ENCODE data around the gene LRRFIP1. TPM values are rescaled to one million over a fixed set of nuclear protein-coding genes. Genes with fewer than 3 reads are reported as not detected.

Gene LRRFIP1
- total and polyA plus RNA-seq, 2 donors (not counting 1 experiment from before 2014, with no cell fraction given), result 42.0 to 139 TPM

GRCh38 chr2:237644381-237644703, 17.0 kb downstream of the LRRFIP1 start:
- Mint-ChIP-seq H3K4me1 (no peaks in the 10 kb centered on the region), H3K27ac (no peak overlapping the region), H3K9me3 (ENCODE audit: insufficient read depth) (no peaks in the 10 kb centered on the region), H3K4me3 (no peak overlapping the region), H3K27me3 (peaks cover 16% of the 10 kb centered on the region)
- no peaks in the 10 kb centered on the region for H3K4me1 ChIP-seq (ENCODE audit: control insufficient read depth in 2 of 2, insufficient read depth in 2 of 2, low read length in 2 of 2)
- H3K4me2 ChIP-seq (replicated peaks; ENCODE audit: low read depth, low read length, poor library complexity, severe bottlenecking), result no peak overlapping the region
- ChIA-PET CTCF (no interaction called here), POLR2A (no interaction called here)
- intact Hi-C loops (cut with micrococcal nuclease), result no loop called here
- no peak for TF ChIP-seq CTCF (IDR thresholded peaks at IDR 0.05)
- TF ChIP-seq EZH2 (IDR thresholded peaks at IDR 0.05; ENCODE audit: borderline replicate concordance, insufficient read depth, low read depth, low read length, poor library complexity, severe bottlenecking), result no peak
- 90% methylated on average over 2 of the region's 5 CpGs for WGBS (ENCODE audit: insufficient coverage)
- H4K20me1 ChIP-seq (ENCODE audit: control insufficient read depth, insufficient read depth, low read length, poor library complexity, severe bottlenecking), result no peaks in the 10 kb centered on the region
- DNase-seq (no peak), ATAC-seq (ENCODE audit: low read depth) (no peak)
- H3K27me3 ChIP-seq (replicated peaks in 1 of 4; ENCODE audit: control extremely low read depth in 1 of 4, control insufficient read depth in 3 of 4, insufficient read depth in 4 of 4, low read length in 3 of 4), result no peaks in the 10 kb centered on the region
- no peak overlapping the region for H3K4me3 ChIP-seq (ENCODE audit: control extremely low read depth in 1 of 5, extremely low read depth in 1 of 5, insufficient read depth in 1 of 5, low read depth in 2 of 5, low read length in 4 of 5)
- H3K9me3 ChIP-seq (ENCODE audit: control extremely low read depth in 1 of 3, control insufficient read depth in 2 of 3, insufficient read depth in 1 of 3, low read length in 2 of 3), result peaks cover 0 to 4% (median 0%) of the 10 kb centered on the region in 3 donors
- no peak overlapping the region for H2AFZ ChIP-seq (ENCODE audit: insufficient read depth, low read depth, low read length, poor library complexity, severe bottlenecking)
- no peaks in the 10 kb centered on the region for H3K36me3 ChIP-seq (replicated peaks in 1 of 2; ENCODE audit: control extremely low read depth in 1 of 2, control insufficient read depth in 1 of 2, extremely low read depth in 1 of 2, insufficient read depth in 2 of 2, low read length in 1 of 2)
- H3K79me2 ChIP-seq (ENCODE audit: control insufficient read depth, insufficient read depth, low read length), result no peaks in the 10 kb centered on the region
- H3K27ac ChIP-seq (ENCODE audit: low read length in 2 of 2), result no peak overlapping the region
- H3K9ac ChIP-seq (ENCODE audit: low read length), result no peak overlapping the region

GRCh38 chr2:237645261-237645660, 17.9 kb downstream of the LRRFIP1 start:
- Histone ChIP-seq H3K79me2 (ENCODE audit: control insufficient read depth, insufficient read depth, low read length) (no peaks in the 10 kb centered on the region), H3K27me3 (replicated peaks in 1 of 4; ENCODE audit: control extremely low read depth in 1 of 4, control insufficient read depth in 3 of 4, insufficient read depth in 4 of 4, low read length in 3 of 4) (peaks cover 0 to 4% (median 0%) of the 10 kb centered on the region in 4 experiments), H3K27ac (ENCODE audit: low read length in 2 of 2) (no peak overlapping the region), H3K36me3 (replicated peaks in 1 of 2; ENCODE audit: control extremely low read depth in 1 of 2, control insufficient read depth in 1 of 2, extremely low read depth in 1 of 2, insufficient read depth in 2 of 2, low read length in 1 of 2) (no peaks in the 10 kb centered on the region), H4K20me1 (ENCODE audit: control insufficient read depth, insufficient read depth, low read length, poor library complexity, severe bottlenecking) (no peaks in the 10 kb centered on the region), H2AFZ (ENCODE audit: insufficient read depth, low read depth, low read length, poor library complexity, severe bottlenecking) (no peak overlapping the region), H3K4me1 (ENCODE audit: control insufficient read depth in 2 of 2, insufficient read depth in 2 of 2, low read length in 2 of 2) (no peaks in the 10 kb centered on the region), H3K4me2 (replicated peaks; ENCODE audit: low read depth, low read length, poor library complexity, severe bottlenecking) (no peak overlapping the region), H3K9me3 (ENCODE audit: control extremely low read depth in 1 of 3, control insufficient read depth in 2 of 3, insufficient read depth in 1 of 3, low read length in 2 of 3) (peaks cover 0 to 4% (median 0%) of the 10 kb centered on the region in 3 donors), H3K9ac (ENCODE audit: low read length) (no peak overlapping the region), H3K4me3 (ENCODE audit: control extremely low read depth in 1 of 5, extremely low read depth in 1 of 5, insufficient read depth in 1 of 5, low read depth in 2 of 5, low read length in 4 of 5) (no peak overlapping the region)
- intact Hi-C loops (cut with micrococcal nuclease), result no loop called here
- no peak overlapping the region for H3K27ac Mint-ChIP-seq
- TF ChIP-seq CTCF (IDR thresholded peaks at IDR 0.05) (no peak), EZH2 (IDR thresholded peaks at IDR 0.05; ENCODE audit: borderline replicate concordance, insufficient read depth, low read depth, low read length, poor library complexity, severe bottlenecking) (no peak)
- ATAC-seq (ENCODE audit: low read depth) (no peak), DNase-seq (no peak)
- ChIA-PET POLR2A (no interaction called here), CTCF (no interaction called here)
- WGBS (ENCODE audit: insufficient coverage), result 96% methylated on average over 5 of the region's 8 CpGs
- no peaks in the 10 kb centered on the region for H3K9me3 Mint-ChIP-seq (ENCODE audit: insufficient read depth)
- peaks cover 21% of the 10 kb centered on the region for H3K27me3 Mint-ChIP-seq
- H3K4me3 Mint-ChIP-seq, result no peak overlapping the region
- no peaks in the 10 kb centered on the region for H3K4me1 Mint-ChIP-seq
